ENCODE results near the gene CDS1. TPM values are rescaled to one million over a fixed set of nuclear protein-coding genes. Genes with fewer than 3 reads are reported as not detected.

Gene CDS1
- total and polyA plus RNA-seq, 10 of the 15 experiments (the other 5 are each of a cell fraction or from before 2014, with no cell fraction given) = 0.03 TPM; not detected in 8

DNA sequence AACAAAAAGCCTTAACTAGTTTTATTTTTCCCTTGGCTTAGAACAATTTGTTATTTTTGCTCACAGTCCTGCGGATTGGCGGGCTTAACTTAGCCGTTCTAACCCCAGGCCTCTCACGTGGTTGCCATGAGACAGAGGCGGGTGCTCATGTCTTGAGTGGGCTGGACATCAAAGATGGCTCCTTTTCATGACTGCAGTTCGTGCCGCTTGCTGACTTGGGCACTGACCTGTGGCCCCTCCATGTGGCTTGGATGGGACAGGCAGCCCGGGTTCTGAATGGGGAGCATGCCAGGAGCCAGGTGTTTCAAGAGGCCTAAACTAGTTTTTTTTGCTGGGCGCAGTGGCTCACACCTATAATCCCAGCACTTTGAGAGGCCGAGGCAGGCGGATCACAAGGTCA lies 40.7 kb downstream of the CDS1 start:
- ATAC-seq (no peak), FAIRE-seq (no peak), DNase-seq (ENCODE audit: low read depth, low spot score) (no peak)
- ChIA-PET SMC1A (ENCODE audit: uncharacterized antibody, unreplicated experiment) (interaction anchor here (0.9 kb wide), 1 partner anchor 45 kb away, joined by 3 read pairs; no protein-coding TSS in a partner anchor), CTCF (no interaction called here), POLR2A (interaction anchor here (0.7 kb wide), 1 partner anchor 908 kb away, joined by 5 read pairs; no protein-coding TSS in a partner anchor), RAD21 (ENCODE audit: unreplicated experiment) (no interaction called here)
- no peak overlapping the region for H3K27ac ChIP-seq (ENCODE audit: control insufficient read depth, insufficient read depth)
- BruUV-seq (replicated peaks) = no TSS peak
- H3K4me2 ChIP-seq (ENCODE audit: control insufficient read depth, insufficient read depth) = no peak overlapping the region
- no peaks in the 10 kb centered on the region for H4K20me1 ChIP-seq (ENCODE audit: control insufficient read depth, insufficient read depth)
- in situ Hi-C loops (cut with MboI) = no loop called here
- no peaks in the 10 kb centered on the region for H3K27me3 ChIP-seq (replicated peaks in 1 of 2; ENCODE audit: control insufficient read depth in 2 of 2, insufficient read depth in 2 of 2, low read length in 1 of 2)
- H3K4me3 ChIP-seq = no peak overlapping the region
- intact Hi-C loops (cut with micrococcal nuclease; ENCODE audit: unreplicated experiment) = no loop called here
- H3K4me1 ChIP-seq (ENCODE audit: control insufficient read depth, insufficient read depth, low read length) = no peaks in the 10 kb centered on the region
- no peak for TF ChIP-seq ZNF592 (IDR thresholded peaks at IDR 0.05)
- no peak for TF ChIP-seq SRF (IDR thresholded peaks at IDR 0.05; ENCODE audit: low read depth in 2 of 2, low read length in 2 of 2)
- TF ChIP-seq STAT3 (IDR thresholded peaks at IDR 0.05; ENCODE audit: low read depth, low read length) = no peak
- TF ChIP-seq SREBF1 (IDR thresholded peaks at IDR 0.05; ENCODE audit: low read length) = no peak
- no peak for TF ChIP-seq STAT1 (conservative IDR thresholded peaks at IDR 0.05)
- TF ChIP-seq NR2C1 (IDR thresholded peaks at IDR 0.05) = no peak
- TF ChIP-seq DPF2 (IDR thresholded peaks at IDR 0.05) = no peak
- no peak for TF ChIP-seq CUX1 (IDR thresholded peaks at IDR 0.05; ENCODE audit: insufficient replicate concordance, low read depth, low read length)
- TF ChIP-seq ZBED1 (IDR thresholded peaks at IDR 0.05; ENCODE audit: borderline replicate concordance) = no peak
- no peak for TF ChIP-seq FOXK2 (IDR thresholded peaks at IDR 0.05)
- no peak for TF ChIP-seq ZBTB11 (CRISPR knock-in tag; IDR thresholded peaks at IDR 0.05)
- no peak for TF ChIP-seq NFXL1 (IDR thresholded peaks at IDR 0.05; ENCODE audit: borderline replicate concordance)
- TF ChIP-seq BCL11A (IDR thresholded peaks at IDR 0.05; ENCODE audit: low read depth, low read length) = no peak
- H2AFZ ChIP-seq (ENCODE audit: control insufficient read depth, low read depth, low read length) = no peak overlapping the region
- H3K9ac ChIP-seq (ENCODE audit: control insufficient read depth, insufficient read depth, low read length) = no peak overlapping the region
- no peaks in the 10 kb centered on the region for H3K36me3 ChIP-seq (ENCODE audit: control insufficient read depth in 2 of 2, insufficient read depth in 2 of 2, low read length in 1 of 2)
- H3K79me2 ChIP-seq (ENCODE audit: control insufficient read depth, insufficient read depth, low read length) = no peaks in the 10 kb centered on the region
- no peaks in the 10 kb centered on the region for H3K9me3 ChIP-seq (replicated peaks; ENCODE audit: control insufficient read depth, insufficient read depth, low read length)
- WGBS (ENCODE audit: insufficient coverage, insufficient replicate concordance, low lambda C conversion rate, missing lambda C conversion rate) = 66% methylated on average over 11 of the region's 11 CpGs
